ENCODE measurements around the gene APOB.

Gene APOB

GRCh38 chr2:21072477-21073242 is 28.8 kb upstream of the APOB start:
- TF ChIP-seq, protein P1, sequence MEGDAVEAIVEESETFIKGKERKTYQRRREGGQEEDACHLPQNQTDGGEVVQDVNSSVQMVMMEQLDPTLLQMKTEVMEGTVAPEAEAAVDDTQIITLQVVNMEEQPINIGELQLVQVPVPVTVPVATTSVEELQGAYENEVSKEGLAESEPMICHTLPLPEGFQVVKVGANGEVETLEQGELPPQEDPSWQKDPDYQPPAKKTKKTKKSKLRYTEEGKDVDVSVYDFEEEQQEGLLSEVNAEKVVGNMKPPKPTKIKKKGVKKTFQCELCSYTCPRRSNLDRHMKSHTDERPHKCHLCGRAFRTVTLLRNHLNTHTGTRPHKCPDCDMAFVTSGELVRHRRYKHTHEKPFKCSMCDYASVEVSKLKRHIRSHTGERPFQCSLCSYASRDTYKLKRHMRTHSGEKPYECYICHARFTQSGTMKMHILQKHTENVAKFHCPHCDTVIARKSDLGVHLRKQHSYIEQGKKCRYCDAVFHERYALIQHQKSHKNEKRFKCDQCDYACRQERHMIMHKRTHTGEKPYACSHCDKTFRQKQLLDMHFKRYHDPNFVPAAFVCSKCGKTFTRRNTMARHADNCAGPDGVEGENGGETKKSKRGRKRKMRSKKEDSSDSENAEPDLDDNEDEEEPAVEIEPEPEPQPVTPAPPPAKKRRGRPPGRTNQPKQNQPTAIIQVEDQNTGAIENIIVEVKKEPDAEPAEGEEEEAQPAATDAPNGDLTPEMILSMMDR (IDR thresholded peaks at IDR 0.05; ENCODE audit: low read length, missing control alignments), result no peak

DNA sequence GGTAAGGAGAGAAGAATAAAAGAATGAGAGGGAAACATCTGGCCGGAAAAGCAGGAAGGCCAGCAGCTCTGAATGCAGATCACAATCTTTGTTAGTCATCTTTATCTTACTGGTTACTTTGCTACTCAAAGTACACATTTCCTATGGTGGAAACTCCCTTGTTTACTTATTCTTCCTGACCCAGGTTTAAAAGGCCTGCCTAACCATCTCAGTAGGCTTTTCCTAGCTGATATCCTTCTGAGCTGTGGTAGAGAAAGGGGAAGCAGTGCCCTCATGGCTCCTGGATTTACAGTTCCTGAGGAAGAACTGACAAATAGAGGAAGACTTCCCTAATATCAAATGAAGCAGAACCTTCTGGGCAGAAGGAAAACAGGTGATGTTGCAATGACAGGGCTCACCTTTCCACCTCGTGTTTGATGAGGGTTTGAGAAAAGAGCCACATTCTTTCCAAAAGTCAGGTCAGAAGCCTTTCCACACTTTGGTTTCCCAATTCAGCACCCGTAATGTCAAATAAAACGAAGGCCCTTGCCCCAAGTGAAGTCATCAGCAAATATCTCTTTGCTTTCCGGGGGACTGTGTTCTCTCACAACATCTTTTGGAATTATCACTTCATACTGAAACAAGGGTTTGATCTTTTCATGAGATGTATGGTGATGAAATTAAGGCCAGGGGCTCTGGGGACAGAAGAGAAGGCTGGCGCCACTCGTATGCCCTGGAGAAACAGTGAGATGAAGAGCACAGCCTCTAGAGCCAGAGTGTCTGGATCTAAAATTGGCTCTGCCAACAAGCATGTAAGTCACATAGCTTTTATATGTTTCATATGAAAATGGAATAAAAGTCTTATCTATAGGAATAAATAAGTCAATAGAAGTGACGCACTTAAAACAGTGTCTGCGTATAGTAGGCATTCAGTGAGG is 26.7 kb upstream of the APOB start:
- no peak overlapping the region for H3K4me3 ChIP-seq (replicated peaks; ENCODE audit: low read depth, low read length)
- TF ChIP-seq, protein P1 (IDR thresholded peaks at IDR 0.05; ENCODE audit: low read length, missing control alignments), result no peak
- no peak for DNase-seq (ENCODE audit: low read depth)

More at GRCh38 chr2:21072477-21073242, 28.8 kb upstream of the APOB start:
- no peak overlapping the region for H3K4me3 ChIP-seq (replicated peaks; ENCODE audit: low read depth, low read length)
- DNase-seq (ENCODE audit: low read depth), result no peak

- no peak for DNase-seq (ENCODE audit: low read depth)
- H3K4me3 ChIP-seq (replicated peaks; ENCODE audit: low read depth, low read length), result no peak overlapping the region
- TF ChIP-seq, protein P1 (IDR thresholded peaks at IDR 0.05; ENCODE audit: low read length, missing control alignments), result no peak
Observed at GRCh38 chr2:21069746-21070340, 26.0 kb upstream of the APOB start.

GRCh38 chr2:21067859-21068537 is 24.1 kb upstream of the APOB start:
- TF ChIP-seq, protein P1 (IDR thresholded peaks at IDR 0.05; ENCODE audit: low read length, missing control alignments), result no peak
- no peak overlapping the region for H3K4me3 ChIP-seq (replicated peaks; ENCODE audit: low read depth, low read length)
- no peak for DNase-seq (ENCODE audit: low read depth)

- TF ChIP-seq, protein P1 (IDR thresholded peaks at IDR 0.05; ENCODE audit: low read length, missing control alignments), result no peak
- no peak for DNase-seq (ENCODE audit: low read depth)
- no peak overlapping the region for H3K4me3 ChIP-seq (replicated peaks; ENCODE audit: low read depth, low read length)
Observed at GRCh38 chr2:21067125-21067524, 23.3 kb upstream of the APOB start.

DNA sequence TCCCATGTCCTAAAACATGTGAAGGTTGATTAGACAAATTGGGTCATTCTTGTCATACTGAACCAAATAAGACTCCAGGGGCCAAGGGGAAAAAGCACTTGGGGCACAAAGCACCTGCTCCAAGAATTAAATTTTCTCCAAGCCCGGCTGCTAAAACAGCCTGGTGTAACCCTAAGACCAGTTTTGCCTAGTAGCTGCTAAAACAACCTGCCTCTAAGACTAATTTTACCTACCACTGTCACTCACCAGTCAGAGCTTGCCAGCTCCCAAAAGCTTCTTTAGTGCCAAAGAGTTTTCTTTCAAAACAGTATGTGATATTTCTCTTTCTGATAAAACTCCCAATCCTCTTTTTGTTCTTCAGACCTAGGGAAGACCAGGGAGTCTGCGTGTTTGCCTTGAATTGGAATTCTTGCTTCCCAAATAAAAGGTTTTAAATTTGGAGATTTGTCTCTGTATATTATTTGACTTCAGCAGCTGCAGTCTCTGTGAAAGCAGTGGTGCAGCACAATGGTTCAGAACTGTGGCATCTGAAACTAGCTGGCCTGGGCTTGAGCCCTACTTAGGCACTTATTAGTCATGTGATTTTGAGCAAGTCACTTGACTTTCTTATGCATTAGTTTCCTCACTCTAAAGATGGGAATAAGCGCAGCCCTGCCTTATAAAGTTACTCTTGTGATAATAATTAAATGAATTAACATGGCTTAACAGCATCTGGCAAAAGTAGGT is 16.2 kb upstream of the APOB start:
- no peak for DNase-seq (ENCODE audit: low read depth)
- H3K4me3 ChIP-seq (replicated peaks; ENCODE audit: low read depth, low read length), result no peak overlapping the region
- TF ChIP-seq, protein P1 (IDR thresholded peaks at IDR 0.05; ENCODE audit: low read length, missing control alignments), result no peak

Measured in fibroblast of pulmonary artery (primary cell).